ENCODE results near the gene UGGT1.

The UGGT1 gene

GRCh38 chr2:128105072-128105471 is 14.1 kb downstream of the UGGT1 start:
- DNase-seq (ENCODE audit: low read depth in 1 of 2, low spot score in 1 of 2): no peak

- no peak for DNase-seq (ENCODE audit: low read depth in 1 of 2, low spot score in 1 of 2)
Measured at GRCh38 chr2:128108166-128108565, 17.2 kb downstream of the UGGT1 start.

GRCh38 chr2:128109243-128109642 is 18.2 kb downstream of the UGGT1 start:
- DNase-seq (ENCODE audit: low read depth in 1 of 2, low spot score in 1 of 2): no peak

- no peak for DNase-seq (ENCODE audit: low read depth in 1 of 2, low spot score in 1 of 2)
Measured at GRCh38 chr2:128115921-128116623, 25.1 kb downstream of the UGGT1 start.

- no peak for DNase-seq (ENCODE audit: low read depth in 1 of 2, low spot score in 1 of 2)
Measured at GRCh38 chr2:128134573-128134972, 43.6 kb downstream of the UGGT1 start.

GRCh38 chr2:128137094-128137616 is 46.2 kb downstream of the UGGT1 start:
- DNase-seq (ENCODE audit: low read depth in 1 of 2, low spot score in 1 of 2): no peak

GRCh38 chr2:128139624-128140023 is 48.6 kb downstream of the UGGT1 start:
- DNase-seq (ENCODE audit: low read depth in 1 of 2, low spot score in 1 of 2): no peak

GRCh38 chr2:128145651-128146050 is 54.7 kb downstream of the UGGT1 start:
- no peak for DNase-seq (ENCODE audit: low read depth in 1 of 2, low spot score in 1 of 2)

- no peak for DNase-seq (ENCODE audit: low read depth in 1 of 2, low spot score in 1 of 2)
Measured at GRCh38 chr2:128153786-128154185, 62.8 kb downstream of the UGGT1 start.

- DNase-seq (ENCODE audit: low read depth in 1 of 2, low spot score in 1 of 2): no peak
Measured at GRCh38 chr2:128154225-128154624, 63.2 kb downstream of the UGGT1 start.

GRCh38 chr2:128155970-128156369 is 65.0 kb downstream of the UGGT1 start:
- DNase-seq (ENCODE audit: low read depth in 1 of 2, low spot score in 1 of 2): no peak

- no peak for DNase-seq (ENCODE audit: low read depth in 1 of 2, low spot score in 1 of 2)
Measured at GRCh38 chr2:128156812-128157211, 65.8 kb downstream of the UGGT1 start.

GRCh38 chr2:128157644-128158043 is 66.6 kb downstream of the UGGT1 start:
- no peak for DNase-seq (ENCODE audit: low read depth in 1 of 2, low spot score in 1 of 2)

- DNase-seq (ENCODE audit: low read depth in 1 of 2, low spot score in 1 of 2): no peak
Measured at GRCh38 chr2:128158176-128158575, 67.2 kb downstream of the UGGT1 start.

GRCh38 chr2:128159437-128159836 is 68.4 kb downstream of the UGGT1 start:
- DNase-seq (ENCODE audit: low read depth in 1 of 2, low spot score in 1 of 2): no peak

- no peak for DNase-seq (ENCODE audit: low read depth in 1 of 2, low spot score in 1 of 2)
Measured at GRCh38 chr2:128160616-128161275, 69.7 kb downstream of the UGGT1 start.

GRCh38 chr2:128162266-128162665 is 71.3 kb downstream of the UGGT1 start:
- DNase-seq (ENCODE audit: low read depth in 1 of 2, low spot score in 1 of 2): no peak

- DNase-seq (ENCODE audit: low read depth in 1 of 2, low spot score in 1 of 2): no peak
Measured at GRCh38 chr2:128164311-128164710, 73.3 kb downstream of the UGGT1 start.

- DNase-seq (ENCODE audit: low read depth in 1 of 2, low spot score in 1 of 2): no peak
Measured at GRCh38 chr2:128166746-128167353, 75.8 kb downstream of the UGGT1 start.

GRCh38 chr2:128169094-128169493 is 78.1 kb downstream of the UGGT1 start:
- no peak for DNase-seq (ENCODE audit: low read depth in 1 of 2, low spot score in 1 of 2)

GRCh38 chr2:128169497-128169896 is 78.5 kb downstream of the UGGT1 start:
- DNase-seq (ENCODE audit: low read depth in 1 of 2, low spot score in 1 of 2): no peak
